Nephron (organoid): ENCODE measurements around the gene CTLA4.

ENCODE experiments used
- H3K27ac Mint-ChIP-seq, 3 experiments: 2 replicates each; pipeline ENCODE4 v1.8.0; 2020; ENCODE audit warnings: mixed read lengths in 3 of 3, mild to moderate bottlenecking in 2 of 3, moderate library complexity in 1 of 3
- H3K27me3 Mint-ChIP-seq: 2 replicates; pipeline ENCODE4 v1.8.0; 2021; ENCODE audit warnings: low read depth, mild to moderate bottlenecking, moderate library complexity, mixed read lengths
- H3K36me3 Mint-ChIP-seq: 2 replicates; pipeline ENCODE4 v1.8.0; 2020; ENCODE audit warnings: low read depth, mixed read lengths
- H3K4me1 Mint-ChIP-seq: 2 replicates; pipeline ENCODE4 v1.8.0; 2020; ENCODE audit warnings: mixed read lengths
- H3K4me3 Mint-ChIP-seq, 3 experiments: 2 replicates each; pipeline ENCODE4 v1.8.0; 2020; ENCODE audit warnings: mild to moderate bottlenecking in 3 of 3, mixed read lengths in 3 of 3, moderate library complexity in 2 of 3
- H3K9me3 Mint-ChIP-seq: 2 replicates; pipeline ENCODE4 v1.8.0; 2020; ENCODE audit warnings: mixed read lengths
- CTCF ChIP-seq, 3 experiments: fragments of 200-600 bp; sonication (generic); IDR thresholded peaks; one replicate each; pipeline ENCODE4 v1.5.0; 2021; ENCODE audit warnings: antibody characterized with exemption in 3 of 3; ENCODE audit not compliant: unreplicated experiment in 3 of 3

CTLA4 gene

GRCh38 chr2:203904022-203904421 lies 36.5 kb downstream of the CTLA4 start:
- peaks cover 4% of the 10 kb centered on the region for H3K27me3 Mint-ChIP-seq
- peaks cover 20% of the 10 kb centered on the region for H3K4me1 Mint-ChIP-seq
- H3K4me3 Mint-ChIP-seq = no peak overlapping the region
- peaks cover 26% of the 10 kb centered on the region for H3K9me3 Mint-ChIP-seq
- no peak for TF ChIP-seq CTCF (IDR thresholded peaks at IDR 0.05; ENCODE audit: unreplicated experiment in 3 of 3)
- no peak overlapping the region for H3K27ac Mint-ChIP-seq
- H3K36me3 Mint-ChIP-seq = peaks cover 8% of the 10 kb centered on the region

GRCh38 chr2:203905656-203906055 lies 38.1 kb downstream of the CTLA4 start:
- no peak for TF ChIP-seq CTCF (IDR thresholded peaks at IDR 0.05; ENCODE audit: unreplicated experiment in 3 of 3)
- H3K27ac Mint-ChIP-seq = no peak overlapping the region
- H3K36me3 Mint-ChIP-seq = peaks cover 6% of the 10 kb centered on the region
- peaks cover 10% of the 10 kb centered on the region for H3K4me1 Mint-ChIP-seq
- no peak overlapping the region for H3K4me3 Mint-ChIP-seq
- peaks cover 20% of the 10 kb centered on the region for H3K9me3 Mint-ChIP-seq
- peaks cover 2% of the 10 kb centered on the region for H3K27me3 Mint-ChIP-seq

GRCh38 chr2:203908066-203908796 lies 40.7 kb downstream of the CTLA4 start:
- Mint-ChIP-seq H3K27ac (no peak overlapping the region), H3K36me3 (no peaks in the 10 kb centered on the region), H3K9me3 (peaks cover 6% of the 10 kb centered on the region), H3K4me1 (peaks cover 9% of the 10 kb centered on the region), H3K27me3 (no peaks in the 10 kb centered on the region), H3K4me3 (no peak overlapping the region)
- no peak for TF ChIP-seq CTCF (IDR thresholded peaks at IDR 0.05; ENCODE audit: unreplicated experiment in 3 of 3)

DNA sequence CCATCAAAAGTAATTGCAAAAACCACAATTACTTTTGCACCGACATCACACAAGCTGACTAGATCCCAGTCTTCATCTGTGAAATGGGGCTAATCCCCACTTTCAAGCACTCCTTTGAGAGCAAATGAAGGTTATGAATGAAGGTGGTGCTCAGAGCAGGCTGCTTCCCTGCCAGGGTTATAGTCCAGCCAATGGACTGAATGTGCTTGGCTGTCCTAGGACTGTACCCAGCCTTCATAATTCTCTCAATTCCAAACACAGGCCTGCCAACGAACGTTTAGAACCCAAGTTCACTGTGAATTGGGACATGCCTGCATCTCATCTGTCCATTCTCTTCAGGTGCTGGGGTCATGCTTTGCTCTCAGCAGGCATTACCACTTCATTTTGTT lies 41.2 kb downstream of the CTLA4 start:
- Mint-ChIP-seq H3K4me3 (no peak overlapping the region), H3K27me3 (no peaks in the 10 kb centered on the region), H3K36me3 (no peaks in the 10 kb centered on the region), H3K9me3 (peaks cover 6% of the 10 kb centered on the region), H3K4me1 (peaks cover 9% of the 10 kb centered on the region), H3K27ac (peak overlapping the region; percentile 54 to 90 (median 57))
- no peak for TF ChIP-seq CTCF (IDR thresholded peaks at IDR 0.05; ENCODE audit: unreplicated experiment in 3 of 3)

DNA sequence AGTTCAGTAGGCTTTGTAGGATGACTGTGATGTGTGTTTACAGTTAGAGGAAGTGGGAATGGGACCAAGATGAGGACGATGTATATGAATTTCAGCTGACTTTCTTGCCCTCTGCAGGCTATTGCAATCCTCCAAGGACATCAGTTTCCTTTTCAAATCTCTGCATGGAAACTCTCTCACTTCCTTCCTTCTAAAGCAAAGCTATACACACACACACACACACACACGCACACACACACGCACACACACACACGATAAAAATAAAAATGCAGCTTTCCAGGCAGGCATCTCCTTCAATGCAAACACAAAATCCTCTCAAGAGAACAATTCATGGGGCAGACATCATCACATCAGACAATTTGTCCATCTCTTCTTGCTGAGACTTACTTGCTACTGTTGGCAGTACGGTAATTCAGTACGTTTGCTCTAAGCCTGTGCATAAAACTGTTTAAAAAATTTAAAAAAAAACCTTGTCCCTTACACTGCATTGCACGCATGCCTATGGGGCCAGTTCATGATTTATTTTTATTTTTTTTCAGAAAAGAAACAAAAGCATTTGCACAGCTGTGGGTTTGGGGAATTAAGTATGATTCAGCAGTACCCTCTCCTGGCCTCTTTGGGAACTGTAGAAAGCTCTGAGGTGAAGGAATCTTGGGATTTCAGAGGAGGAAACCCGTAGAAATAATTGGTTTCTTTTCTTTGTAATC lies 41.8 kb downstream of the CTLA4 start:
- peak; percentile 76 to 80 (median 79) for TF ChIP-seq CTCF (IDR thresholded peaks at IDR 0.05; ENCODE audit: unreplicated experiment in 3 of 3)
- H3K9me3 Mint-ChIP-seq = peaks cover 6% of the 10 kb centered on the region
- peaks cover 13% of the 10 kb centered on the region for H3K4me1 Mint-ChIP-seq
- peak overlapping the region; percentile 14 to 60 (median 59) for H3K4me3 Mint-ChIP-seq
- no peaks in the 10 kb centered on the region for H3K27me3 Mint-ChIP-seq
- peak overlapping the region; percentile 54 to 90 (median 57) for H3K27ac Mint-ChIP-seq
- H3K36me3 Mint-ChIP-seq = no peaks in the 10 kb centered on the region
